ENCODE measurements around the gene ZNF831. TPM values are rescaled to one million over a fixed set of nuclear protein-coding genes. Genes with fewer than 3 reads are reported as not detected.

Gene ZNF831
- polyA plus RNA-seq, 1 of the 3 experiments (the other 2 are of a cell fraction): not detected

- ChIA-PET CTCF (interaction anchor here (0.6 to 1.5 kb wide), 2 partner anchors 52 to 392 kb away, joined by 3 to 4 read pairs; no protein-coding TSS in a partner anchor), POLR2A (no interaction called here)
- H3K4me2 ChIP-seq: no peak overlapping the region
- DNase-seq: no peak
- no peaks in the 10 kb centered on the region for H3K9me3 ChIP-seq
- no peaks in the 10 kb centered on the region for H4K20me1 ChIP-seq (ENCODE audit: insufficient read depth)
- H3K4me3 ChIP-seq (ENCODE audit: low read depth in 2 of 2, low read length in 1 of 2): no peak overlapping the region
- H3K4me1 ChIP-seq (ENCODE audit: control insufficient read depth in 1 of 2, insufficient read depth in 2 of 2, low read depth in 1 of 2, low read length in 1 of 2): peaks cover 0 to 8% of the 10 kb centered on the region in 2 experiments; a peak in 1 of 4 replicates
- H3K9ac ChIP-seq: no peak overlapping the region
- peak; percentile 86; the same call in 1 of the 2 replicates for TF ChIP-seq REST (IDR thresholded peaks at IDR 0.05; ENCODE audit: low read depth, low read length)
- no peak for TF ChIP-seq RFX5 (IDR thresholded peaks at IDR 0.05; ENCODE audit: low read length)
- no peaks in the 10 kb centered on the region for H3K27me3 ChIP-seq (ENCODE audit: insufficient read depth)
- H3K79me2 ChIP-seq (ENCODE audit: insufficient read depth): no peaks in the 10 kb centered on the region
- no peaks in the 10 kb centered on the region for H3K36me3 ChIP-seq (replicated peaks in 1 of 2; ENCODE audit: control insufficient read depth in 1 of 2, insufficient read depth in 2 of 2, low read length in 1 of 2)
- H3F3A ChIP-seq (replicated peaks; ENCODE audit: insufficient read depth): no peaks in the 10 kb centered on the region
- WGBS (ENCODE audit: low lambda C conversion rate): 32% methylated on average over 5 of the region's 5 CpGs
- H3K27ac ChIP-seq (ENCODE audit: low read depth in 2 of 2, low read length in 1 of 2): no peak overlapping the region
- H2AFZ ChIP-seq (ENCODE audit: low read depth): no peak overlapping the region
- no peaks in the 10 kb centered on the region for H3K9me2 ChIP-seq
Measured at GRCh38 chr20:59134182-59134581, 29.4 kb upstream of the ZNF831 start.

DNA sequence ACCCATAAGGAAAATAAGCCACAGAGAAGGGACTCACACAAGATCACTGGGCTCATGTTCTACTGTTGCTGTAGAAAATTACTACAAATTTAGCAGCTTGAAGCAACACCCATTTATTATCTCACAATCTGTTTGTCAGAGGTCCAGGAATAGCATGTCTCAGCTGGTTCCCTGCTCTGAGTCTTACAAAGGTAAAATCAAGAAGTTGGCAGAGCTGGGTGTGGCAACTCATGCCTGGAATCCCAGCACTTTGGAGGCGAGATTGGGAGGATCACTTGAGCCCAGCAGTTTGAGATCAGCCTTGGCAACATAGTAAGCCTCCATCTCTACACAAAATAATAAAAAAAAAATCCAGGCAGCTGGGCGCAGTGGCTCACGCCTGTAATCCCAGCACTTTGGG, 28.5 kb upstream of the ZNF831 start:
- H3K79me2 ChIP-seq (ENCODE audit: insufficient read depth): no peaks in the 10 kb centered on the region
- ChIA-PET POLR2A (no interaction called here), CTCF (no interaction called here)
- H4K20me1 ChIP-seq (ENCODE audit: insufficient read depth): no peaks in the 10 kb centered on the region
- H3K9ac ChIP-seq: no peak overlapping the region
- no peaks in the 10 kb centered on the region for H3K9me2 ChIP-seq
- no peaks in the 10 kb centered on the region for H3K9me3 ChIP-seq
- 63% methylated on average over 3 of the region's 3 CpGs for WGBS (ENCODE audit: low lambda C conversion rate)
- H3F3A ChIP-seq (replicated peaks; ENCODE audit: insufficient read depth): no peaks in the 10 kb centered on the region
- no peak for DNase-seq
- H3K27me3 ChIP-seq (ENCODE audit: insufficient read depth): no peaks in the 10 kb centered on the region
- H2AFZ ChIP-seq (ENCODE audit: low read depth): no peak overlapping the region
- H3K36me3 ChIP-seq (replicated peaks in 1 of 2; ENCODE audit: control insufficient read depth in 1 of 2, insufficient read depth in 2 of 2, low read length in 1 of 2): no peaks in the 10 kb centered on the region
- H3K27ac ChIP-seq (ENCODE audit: low read depth in 2 of 2, low read length in 1 of 2): no peak overlapping the region
- H3K4me1 ChIP-seq (ENCODE audit: control insufficient read depth in 1 of 2, insufficient read depth in 2 of 2, low read depth in 1 of 2, low read length in 1 of 2): peaks cover 0 to 8% of the 10 kb centered on the region in 2 experiments; a peak in 1 of 4 replicates
- H3K4me3 ChIP-seq (ENCODE audit: low read depth in 2 of 2, low read length in 1 of 2): no peak overlapping the region
- no peak overlapping the region for H3K4me2 ChIP-seq
- TF ChIP-seq SMC3 (IDR thresholded peaks at IDR 0.05; ENCODE audit: low read depth, low read length) (no peak), TEAD4 (IDR thresholded peaks at IDR 0.05; ENCODE audit: borderline replicate concordance, insufficient read depth) (no peak), ELF1 (IDR thresholded peaks at IDR 0.05) (no peak), EZH2phosphoT487 (IDR thresholded peaks at IDR 0.05; ENCODE audit: borderline replicate concordance, low read depth) (no peak), RAD21 (IDR thresholded peaks at IDR 0.05; ENCODE audit: low read length) (no peak), SIN3A (IDR thresholded peaks at IDR 0.05; ENCODE audit: borderline replicate concordance, low read depth, low read length) (no peak), NRF1 (IDR thresholded peaks at IDR 0.05; ENCODE audit: low read depth, low read length) (no peak), USF1 (IDR thresholded peaks at IDR 0.05; ENCODE audit: borderline replicate concordance, low read depth) (no peak), REST (IDR thresholded peaks at IDR 0.05; ENCODE audit: low read depth, low read length) (no peak), GATA2 (CRISPR knock-in tag; IDR thresholded peaks at IDR 0.05) (no peak), EP300 (IDR thresholded peaks at IDR 0.05; ENCODE audit: borderline replicate concordance in 1 of 2, low read depth in 1 of 2, low read length in 1 of 2) (no peak), YY1 (IDR thresholded peaks at IDR 0.05; ENCODE audit: low read depth) (no peak), FOXM1 (IDR thresholded peaks at IDR 0.05; ENCODE audit: low read depth) (no peak), GABPA (IDR thresholded peaks at IDR 0.05; ENCODE audit: low read depth) (no peak)
- TF ChIP-seq, protein P1, sequence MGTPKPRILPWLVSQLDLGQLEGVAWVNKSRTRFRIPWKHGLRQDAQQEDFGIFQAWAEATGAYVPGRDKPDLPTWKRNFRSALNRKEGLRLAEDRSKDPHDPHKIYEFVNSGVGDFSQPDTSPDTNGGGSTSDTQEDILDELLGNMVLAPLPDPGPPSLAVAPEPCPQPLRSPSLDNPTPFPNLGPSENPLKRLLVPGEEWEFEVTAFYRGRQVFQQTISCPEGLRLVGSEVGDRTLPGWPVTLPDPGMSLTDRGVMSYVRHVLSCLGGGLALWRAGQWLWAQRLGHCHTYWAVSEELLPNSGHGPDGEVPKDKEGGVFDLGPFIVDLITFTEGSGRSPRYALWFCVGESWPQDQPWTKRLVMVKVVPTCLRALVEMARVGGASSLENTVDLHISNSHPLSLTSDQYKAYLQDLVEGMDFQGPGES (IDR thresholded peaks at IDR 0.05; ENCODE audit: low read depth, low read length): no peak
